ENCODE data around the gene RPL7A.

- TF ChIP-seq CTCF (conservative IDR thresholded peaks at IDR 0.05): no peak
- TF ChIP-seq ZFX (IDR thresholded peaks at IDR 0.05): no peak
Measured at GRCh38 chr9:133351526-133351907, 3.5 kb downstream of the RPL7A start.

Data from C4-2B (cell line).